ENCODE measurements around the gene OTOA. TPM values are rescaled to one million over a fixed set of nuclear protein-coding genes. Genes with fewer than 3 reads are reported as not detected.

The OTOA gene
- total RNA-seq, 1 experiment from 2014 or later = 0.11 TPM

DNA sequence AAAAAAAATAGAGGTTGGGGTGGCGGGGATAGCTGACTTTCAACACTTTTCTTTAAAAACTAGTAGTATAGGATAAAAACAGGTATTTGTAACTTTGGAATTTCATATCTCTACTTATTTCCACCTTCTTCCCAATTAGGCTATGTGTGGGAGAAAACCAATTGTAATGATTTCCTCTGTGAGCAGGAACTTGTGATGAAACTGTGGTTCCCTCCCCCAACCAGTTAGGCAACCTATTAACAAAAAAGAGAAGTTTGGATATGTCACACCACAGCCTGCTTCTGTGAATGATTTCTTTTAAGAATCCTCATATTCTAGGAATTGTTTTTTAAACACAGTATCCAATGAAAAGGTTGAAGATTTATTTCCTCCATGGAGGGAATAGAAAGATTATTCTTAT is 13.2 kb upstream of the OTOA start:
- no peak for TF ChIP-seq CTCF (conservative IDR thresholded peaks at IDR 0.05)
- H2BK15ac ChIP-seq (ENCODE audit: low read depth, low read length) = no peak overlapping the region
- H3K27ac ChIP-seq (ENCODE audit: insufficient read length, low read depth, low read length) = no peak overlapping the region

More for the DNA sequence above, 13.2 kb upstream of the OTOA start:
- Histone ChIP-seq H3K56ac (ENCODE audit: insufficient read length, low read depth, low read length) (no peak overlapping the region), H3K4ac (ENCODE audit: low read depth, low read length) (no peak overlapping the region), H2AK5ac (ENCODE audit: insufficient read length, low read length) (no peak overlapping the region), H2BK5ac (ENCODE audit: insufficient read length, low read length) (no peak overlapping the region), H3K9ac (ENCODE audit: extremely low read depth, insufficient read length, low read length) (no peak overlapping the region), H4K91ac (ENCODE audit: insufficient read length, low read depth, low read length) (no peak overlapping the region), H4K20me1 (ENCODE audit: control insufficient read depth, insufficient read depth, insufficient read length) (no peaks in the 10 kb centered on the region), H3K79me1 (ENCODE audit: insufficient read depth, low read depth, low read length, poor library complexity, severe bottlenecking) (no peaks in the 10 kb centered on the region), H3K9me3 (ENCODE audit: control insufficient read depth, low read depth, low read length) (no peaks in the 10 kb centered on the region), H3K4me2 (ENCODE audit: insufficient read depth, insufficient read length, low read length) (no peak overlapping the region), H3K14ac (ENCODE audit: insufficient read depth, low read length) (no peak overlapping the region), H3K79me2 (ENCODE audit: insufficient read depth, low read length) (peaks cover 1% of the 10 kb centered on the region; the same call in 1 of the 2 replicates), H2BK12ac (ENCODE audit: insufficient read length, low read depth, low read length) (no peak overlapping the region), H3K18ac (ENCODE audit: insufficient read length, low read depth, low read length) (no peak overlapping the region), H4K8ac (replicated peaks; ENCODE audit: insufficient read length, low read depth, low read length) (no peak overlapping the region), H3K4me1 (ENCODE audit: insufficient read depth, low read length) (no peaks in the 10 kb centered on the region), H4K5ac (ENCODE audit: insufficient read length, low read depth, low read length) (no peak overlapping the region), H3T11ph (ENCODE audit: low read length) (no peak overlapping the region), H3K27me3 (ENCODE audit: insufficient read depth, low read length) (no peaks in the 10 kb centered on the region), H3K23ac (ENCODE audit: insufficient read length, low read depth, low read length) (no peak overlapping the region), H2BK120ac (ENCODE audit: low read depth, low read length, poor library complexity, severe bottlenecking) (no peak overlapping the region), H3K23me2 (ENCODE audit: insufficient read length, low read depth, low read length, poor library complexity, severe bottlenecking) (no peaks in the 10 kb centered on the region), H2BK20ac (ENCODE audit: low read depth, low read length, poor library complexity, severe bottlenecking) (no peak overlapping the region), H2AFZ (ENCODE audit: low read length) (no peak overlapping the region)
- Mint-ChIP-seq H3K27me3 (ENCODE audit: low read depth) (no peaks in the 10 kb centered on the region; the same call in 1 of the 2 replicates), H3K4me3 (no peak overlapping the region), H3K4me1 (peaks cover 0 to 2% of the 10 kb centered on the region in 2 experiments; a peak in 1 of 4 replicates), H3K36me3 (ENCODE audit: insufficient read depth in 1 of 3, low read depth in 3 of 3) (peaks cover 0 to 6% (median 4%) of the 10 kb centered on the region in 3 experiments; a peak in 2 of 7 replicates), H3K27ac (no peak overlapping the region), H3K9me3 (no peaks in the 10 kb centered on the region)
- WGBS (ENCODE audit: extremely low coverage, insufficient read length, low lambda C conversion rate) = no CpG with 5 or more reads among the region's 1 CpG
- DNase-seq = no peak

Data from H9 (cell line).